ENCODE data around the gene BRSK2.

The BRSK2 gene

DNA sequence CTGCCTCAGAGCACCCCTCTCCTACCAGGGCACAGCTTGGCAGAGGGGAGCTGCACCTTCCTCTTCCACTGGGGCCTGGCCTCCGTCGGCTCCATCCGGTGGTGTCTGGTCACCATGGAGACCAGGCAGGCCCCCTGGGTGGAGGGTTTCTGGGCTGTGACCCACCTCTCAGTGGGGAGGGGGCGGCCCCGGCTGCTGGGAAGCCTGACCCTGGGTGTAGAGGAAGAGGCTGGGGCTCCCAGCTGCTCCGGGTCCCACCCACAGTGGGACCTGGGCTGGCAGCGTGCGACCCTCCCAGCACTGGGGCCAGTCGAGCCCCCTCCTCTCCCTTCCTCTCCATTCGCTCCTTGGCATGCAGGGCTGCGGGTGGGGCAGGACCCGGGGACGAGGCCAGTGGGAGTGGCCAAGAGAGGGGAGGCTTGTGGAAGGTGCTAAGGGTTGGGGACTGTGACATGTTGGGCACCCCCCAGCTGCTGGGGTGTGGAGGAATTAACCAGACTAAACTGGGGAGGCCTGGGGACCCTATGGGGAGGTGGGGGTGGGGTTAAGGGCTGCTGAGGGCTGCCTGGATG lies 46.8 kb downstream of the BRSK2 start:
- Histone ChIP-seq H3K27me3 (replicated peaks; ENCODE audit: control insufficient read depth, insufficient read depth, low read length) (no peaks in the 10 kb centered on the region), H3K4me3 (replicated peaks; ENCODE audit: low read depth, low read length) (no peak overlapping the region), H3K36me3 (ENCODE audit: control insufficient read depth, insufficient read depth, low read length) (no peaks in the 10 kb centered on the region)
- TF ChIP-seq, protein P1, sequence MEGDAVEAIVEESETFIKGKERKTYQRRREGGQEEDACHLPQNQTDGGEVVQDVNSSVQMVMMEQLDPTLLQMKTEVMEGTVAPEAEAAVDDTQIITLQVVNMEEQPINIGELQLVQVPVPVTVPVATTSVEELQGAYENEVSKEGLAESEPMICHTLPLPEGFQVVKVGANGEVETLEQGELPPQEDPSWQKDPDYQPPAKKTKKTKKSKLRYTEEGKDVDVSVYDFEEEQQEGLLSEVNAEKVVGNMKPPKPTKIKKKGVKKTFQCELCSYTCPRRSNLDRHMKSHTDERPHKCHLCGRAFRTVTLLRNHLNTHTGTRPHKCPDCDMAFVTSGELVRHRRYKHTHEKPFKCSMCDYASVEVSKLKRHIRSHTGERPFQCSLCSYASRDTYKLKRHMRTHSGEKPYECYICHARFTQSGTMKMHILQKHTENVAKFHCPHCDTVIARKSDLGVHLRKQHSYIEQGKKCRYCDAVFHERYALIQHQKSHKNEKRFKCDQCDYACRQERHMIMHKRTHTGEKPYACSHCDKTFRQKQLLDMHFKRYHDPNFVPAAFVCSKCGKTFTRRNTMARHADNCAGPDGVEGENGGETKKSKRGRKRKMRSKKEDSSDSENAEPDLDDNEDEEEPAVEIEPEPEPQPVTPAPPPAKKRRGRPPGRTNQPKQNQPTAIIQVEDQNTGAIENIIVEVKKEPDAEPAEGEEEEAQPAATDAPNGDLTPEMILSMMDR (IDR thresholded peaks at IDR 0.05; ENCODE audit: insufficient read depth, low read length, poor library complexity, severe bottlenecking): no peak
- DNase-seq (ENCODE audit: extremely low read depth, insufficient read length): no peak

DNA sequence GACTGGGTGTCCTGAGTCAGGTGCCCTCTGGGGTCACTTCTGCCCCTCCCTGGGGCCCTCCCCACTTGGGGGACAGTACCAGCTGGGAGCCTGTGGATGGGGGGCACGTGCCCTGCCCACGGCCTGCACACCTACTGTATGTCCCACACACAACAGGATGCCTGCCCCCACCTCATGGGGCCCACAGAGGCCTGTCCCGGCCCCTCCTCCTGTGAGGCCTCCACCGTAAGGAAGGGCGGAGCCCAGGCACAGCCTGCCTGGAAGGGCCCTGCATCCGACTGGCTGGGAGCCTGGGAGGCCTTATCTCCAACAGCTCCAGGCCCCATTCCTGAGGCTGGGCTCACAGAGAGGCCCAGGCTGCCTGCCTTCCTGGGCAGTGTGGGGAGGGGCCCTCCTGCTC lies 47.8 kb downstream of the BRSK2 start:
- TF ChIP-seq, protein P1 (IDR thresholded peaks at IDR 0.05; ENCODE audit: insufficient read depth, low read length, poor library complexity, severe bottlenecking): no peak
- DNase-seq (ENCODE audit: extremely low read depth, insufficient read length): no peak
- no peaks in the 10 kb centered on the region for H3K36me3 ChIP-seq (ENCODE audit: control insufficient read depth, insufficient read depth, low read length)

DNA sequence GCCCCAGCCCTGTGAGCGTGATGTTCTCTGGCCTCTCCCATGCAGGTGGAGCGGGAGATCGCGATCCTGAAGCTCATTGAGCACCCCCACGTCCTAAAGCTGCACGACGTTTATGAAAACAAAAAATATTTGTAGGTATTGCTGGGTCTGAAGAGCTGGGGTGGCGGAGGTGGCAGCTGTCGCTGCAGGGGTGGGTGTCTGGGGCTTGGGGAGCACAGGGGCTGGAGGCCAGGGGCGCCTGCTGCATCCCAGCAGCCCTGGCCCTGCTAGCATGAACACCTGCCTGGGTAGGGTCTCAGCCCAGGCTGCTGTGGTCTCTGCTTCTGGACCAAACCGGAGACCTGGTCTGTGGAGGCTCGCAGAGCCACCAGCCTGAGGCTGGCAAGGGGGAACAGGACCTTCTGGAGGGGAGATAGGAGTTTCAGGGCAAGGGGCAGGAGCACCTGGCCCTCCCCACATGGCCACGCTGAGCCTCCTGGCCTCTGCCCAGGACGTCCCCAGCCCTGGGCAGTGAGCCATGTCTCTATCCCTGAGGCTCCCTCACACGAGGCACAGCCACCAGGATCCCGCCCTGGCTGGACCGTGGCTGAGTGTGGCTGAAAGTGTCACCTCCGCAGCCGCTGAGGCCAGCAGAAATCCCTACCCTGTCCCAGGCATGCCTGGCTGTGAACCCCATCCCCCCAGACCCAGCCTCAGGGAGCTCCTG lies 48.7 kb downstream of the BRSK2 start:
- no peaks in the 10 kb centered on the region for H3K36me3 ChIP-seq (ENCODE audit: control insufficient read depth, insufficient read depth, low read length)
- TF ChIP-seq, protein P1 (IDR thresholded peaks at IDR 0.05; ENCODE audit: insufficient read depth, low read length, poor library complexity, severe bottlenecking): no peak
- no peak for DNase-seq (ENCODE audit: extremely low read depth, insufficient read length)

More for the DNA sequence above, 47.8 kb downstream of the BRSK2 start:
- H3K27me3 ChIP-seq (replicated peaks; ENCODE audit: control insufficient read depth, insufficient read depth, low read length): no peaks in the 10 kb centered on the region
- no peak overlapping the region for H3K4me3 ChIP-seq (replicated peaks; ENCODE audit: low read depth, low read length)

DNA sequence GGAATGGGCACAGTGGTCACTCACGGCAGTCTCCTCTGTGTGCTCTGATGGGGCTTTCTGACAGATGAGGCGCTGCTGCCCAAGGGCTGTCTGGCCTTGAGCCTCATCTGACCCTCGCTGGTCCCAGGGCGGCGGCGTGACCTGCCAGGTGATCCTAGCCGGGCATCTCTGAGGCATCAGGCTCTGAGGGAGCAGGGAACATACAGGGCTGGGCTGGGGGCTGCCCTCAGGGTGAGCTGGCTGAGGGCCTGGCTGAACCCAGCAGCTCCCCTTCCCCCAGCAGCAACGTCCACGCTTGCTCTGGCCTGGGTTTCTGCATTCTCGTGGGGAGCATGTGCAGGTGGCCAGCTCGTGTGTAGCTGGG lies 49.2 kb downstream of the BRSK2 start:
- Histone ChIP-seq H3K4me3 (replicated peaks; ENCODE audit: low read depth, low read length) (no peak overlapping the region), H3K27me3 (replicated peaks; ENCODE audit: control insufficient read depth, insufficient read depth, low read length) (no peaks in the 10 kb centered on the region; the same call in 1 of the 2 replicates), H3K36me3 (ENCODE audit: control insufficient read depth, insufficient read depth, low read length) (no peaks in the 10 kb centered on the region)
- no peak for DNase-seq (ENCODE audit: extremely low read depth, insufficient read length)
- TF ChIP-seq, protein P1 (IDR thresholded peaks at IDR 0.05; ENCODE audit: insufficient read depth, low read length, poor library complexity, severe bottlenecking): no peak

More for the DNA sequence above, 48.7 kb downstream of the BRSK2 start:
- H3K27me3 ChIP-seq (replicated peaks; ENCODE audit: control insufficient read depth, insufficient read depth, low read length): no peaks in the 10 kb centered on the region
- H3K4me3 ChIP-seq (replicated peaks; ENCODE audit: low read depth, low read length): no peak overlapping the region

DNA sequence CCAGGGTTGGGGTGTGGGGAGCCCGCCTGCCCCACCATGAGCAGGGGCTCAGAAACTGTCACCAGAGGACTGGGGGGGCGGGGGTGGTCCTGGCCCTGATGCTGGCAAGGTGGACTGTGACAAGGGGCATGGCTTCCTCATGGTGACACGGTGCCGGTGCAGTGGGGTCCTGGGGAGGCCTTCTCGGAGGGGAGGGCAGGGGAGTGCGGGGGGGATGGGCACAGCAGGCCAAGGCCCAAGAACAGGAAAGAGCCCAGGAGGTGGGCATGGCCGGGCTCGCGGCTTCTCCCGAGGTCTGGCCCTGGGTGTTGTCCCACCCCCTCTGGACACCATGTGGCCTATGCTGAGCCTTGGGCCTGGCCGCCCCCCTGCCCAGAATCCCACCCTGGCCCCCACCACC lies 49.6 kb downstream of the BRSK2 start:
- TF ChIP-seq, protein P1 (IDR thresholded peaks at IDR 0.05; ENCODE audit: insufficient read depth, low read length, poor library complexity, severe bottlenecking): no peak
- no peak overlapping the region for H3K4me3 ChIP-seq (replicated peaks; ENCODE audit: low read depth, low read length)
- no peak for DNase-seq (ENCODE audit: extremely low read depth, insufficient read length)
- no peaks in the 10 kb centered on the region; the same call in 1 of the 2 replicates for H3K27me3 ChIP-seq (replicated peaks; ENCODE audit: control insufficient read depth, insufficient read depth, low read length)
- H3K36me3 ChIP-seq (ENCODE audit: control insufficient read depth, insufficient read depth, low read length): no peaks in the 10 kb centered on the region

All from GM06990 (cell line).